Measurements from ENCODE around the gene DSG3.

DSG3 gene

GRCh38 chr18:31447530-31448191, at the start of gene DSG3:
DSG3 (plus strand) TSS chr18:31447741; CDS start chr18:31447878, 137 bp downstream.
- DNase-seq, result no peak

- no peak for DNase-seq
Observed at GRCh38 chr18:31398191-31398590, 49.4 kb upstream of the DSG3 start.

- DNase-seq, result no peak
Observed at GRCh38 chr18:31399306-31400032, 48.1 kb upstream of the DSG3 start.

GRCh38 chr18:31401156-31402025, 46.1 kb upstream of the DSG3 start:
- no peak for DNase-seq

- no peak for DNase-seq
Observed at GRCh38 chr18:31402026-31402373, 45.5 kb upstream of the DSG3 start.

- no peak for DNase-seq
Observed at GRCh38 chr18:31403409-31403808, 44.1 kb upstream of the DSG3 start.

- DNase-seq, result no peak
Observed at GRCh38 chr18:31407649-31408048, 39.9 kb upstream of the DSG3 start.

- no peak for DNase-seq
Observed at GRCh38 chr18:31409276-31409675, 38.3 kb upstream of the DSG3 start.

GRCh38 chr18:31410716-31411483, 36.6 kb upstream of the DSG3 start:
- no peak for DNase-seq

GRCh38 chr18:31413137-31413536, 34.4 kb upstream of the DSG3 start:
- no peak for DNase-seq

GRCh38 chr18:31417850-31418249, 29.7 kb upstream of the DSG3 start:
- DNase-seq, result no peak

GRCh38 chr18:31419457-31419932, 28.0 kb upstream of the DSG3 start:
- no peak for DNase-seq

GRCh38 chr18:31420032-31420431, 27.5 kb upstream of the DSG3 start:
- no peak for DNase-seq

- DNase-seq, result no peak
Observed at GRCh38 chr18:31420524-31420923, 27.0 kb upstream of the DSG3 start.

GRCh38 chr18:31424383-31424988, 23.1 kb upstream of the DSG3 start:
- no peak for DNase-seq

GRCh38 chr18:31426021-31426420, 21.5 kb upstream of the DSG3 start:
- DNase-seq, result no peak

GRCh38 chr18:31426871-31427406, 20.6 kb upstream of the DSG3 start:
- no peak for DNase-seq

- DNase-seq, result no peak
Observed at GRCh38 chr18:31428211-31428610, 19.3 kb upstream of the DSG3 start.

- no peak for DNase-seq
Observed at GRCh38 chr18:31429623-31430022, 17.9 kb upstream of the DSG3 start.

GRCh38 chr18:31430072-31430471, 17.5 kb upstream of the DSG3 start:
- DNase-seq, result no peak

- DNase-seq, result no peak
Observed at GRCh38 chr18:31430554-31430953, 17.0 kb upstream of the DSG3 start.

- DNase-seq, result no peak
Observed at GRCh38 chr18:31432316-31432715, 15.2 kb upstream of the DSG3 start.
